GM23338 (cell line): ENCODE results near the gene SHKBP1. TPM values are rescaled to one million over a fixed set of nuclear protein-coding genes. Genes with fewer than 3 reads are reported as not detected.

Source experiments
- ATAC-seq: fragments of 200-7000 bp; cut with Tn5 transposase; 3 replicates; pipeline ENCODE4 v1.9.1; 2020
- DNase-seq: peaks from one replicate; pipeline ENCODE4 v3.0.0-alpha.2; 2015; ENCODE audit warnings: low spot score
- H2AFZ ChIP-seq: fragments of 200-600 bp; sonication (generic); 2 replicates; pipeline ENCODE4 v1.8.0; 2016; ENCODE audit warnings: antibody characterized with exemption, mild to moderate bottlenecking, moderate library complexity
- H3F3A ChIP-seq: fragments of 200-600 bp; sonication (generic); replicated peaks from 2 replicates; pipeline ENCODE4 v1.8.0; 2017; ENCODE audit warnings: antibody characterized with exemption, mixed run types, low read depth
- H3K27ac ChIP-seq: fragments of 200-600 bp; sonication (generic); 2 replicates; pipeline ENCODE4 v1.6.1; 2016; ENCODE audit warnings: low read depth
- H3K27me3 ChIP-seq: fragments of 200-600 bp; sonication (generic); 2 replicates; pipeline ENCODE4 v1.8.0; 2016; ENCODE audit warnings: mild to moderate bottlenecking, mixed run types, moderate library complexity; ENCODE audit not compliant: insufficient read depth
- H3K36me3 ChIP-seq: fragments of 200-600 bp; sonication (generic); 2 replicates; pipeline ENCODE4 v1.8.0; 2016; ENCODE audit warnings: mild to moderate bottlenecking; ENCODE audit not compliant: insufficient read depth
- H3K4me1 ChIP-seq: fragments of 200-600 bp; sonication (generic); 2 replicates; pipeline ENCODE4 v1.8.0; 2016; ENCODE audit warnings: mild to moderate bottlenecking, moderate library complexity; ENCODE audit not compliant: insufficient read depth
- H3K4me2 ChIP-seq: fragments of 200-600 bp; sonication (generic); 2 replicates; pipeline ENCODE4 v1.7.1; 2017; ENCODE audit warnings: mixed run types
- H3K4me3 ChIP-seq: fragments of 200-600 bp; sonication (generic); 2 replicates; pipeline ENCODE4 v1.6.1; 2016; ENCODE audit warnings: mixed run types
- H3K79me2 ChIP-seq: fragments of 200-600 bp; sonication (generic); replicated peaks from 2 replicates; pipeline ENCODE4 v1.8.0; 2017; ENCODE audit warnings: mild to moderate bottlenecking; ENCODE audit not compliant: insufficient read depth
- H3K9me2 ChIP-seq: fragments of 200-600 bp; sonication (generic); 2 replicates; pipeline ENCODE4 v1.8.0; 2017; ENCODE audit not compliant: insufficient read depth
- H4K20me1 ChIP-seq: fragments of 200-600 bp; sonication (generic); replicated peaks from 2 replicates; pipeline ENCODE4 v1.8.0; 2017; ENCODE audit warnings: mild to moderate bottlenecking; ENCODE audit not compliant: insufficient read depth
- H3K27ac Mint-ChIP-seq: 2 replicates; pipeline ENCODE4 v1.8.0; 2020; ENCODE audit warnings: inconsistent platforms, mild to moderate bottlenecking, moderate library complexity, mixed read lengths
- H3K27me3 Mint-ChIP-seq: 3 replicates; pipeline ENCODE4 v1.8.0; 2022; ENCODE audit warnings: low read depth, mild to moderate bottlenecking, moderate library complexity, mixed read lengths, inconsistent platforms; ENCODE audit not compliant: insufficient read depth, poor library complexity
- H3K36me3 Mint-ChIP-seq: 3 replicates; pipeline ENCODE4 v1.8.0; 2021; ENCODE audit warnings: low read depth, mild to moderate bottlenecking, inconsistent platforms, moderate library complexity, mixed read lengths
- H3K4me1 Mint-ChIP-seq: 3 replicates; pipeline ENCODE4 v1.8.0; 2020; ENCODE audit warnings: mild to moderate bottlenecking, inconsistent platforms, mixed read lengths
- H3K4me3 Mint-ChIP-seq: 3 replicates; pipeline ENCODE4 v1.8.0; 2021; ENCODE audit warnings: moderate library complexity, mild to moderate bottlenecking, inconsistent platforms, mixed read lengths
- H3K9me3 Mint-ChIP-seq: 3 replicates; pipeline ENCODE4 v1.8.0; 2020; ENCODE audit warnings: moderate library complexity, mild to moderate bottlenecking, inconsistent platforms, mixed read lengths
- CREB1 ChIP-seq: fragments of 250-450 bp; sonication (Bioruptor Pico); IDR thresholded peaks from 2 replicates; pipeline ENCODE4 v1.5.0; 2020; ENCODE audit warnings: low read depth, mild to moderate bottlenecking, moderate library complexity
- EZH2 ChIP-seq: fragments of 200-600 bp; sonication (generic); IDR thresholded peaks from one replicate; pipeline ENCODE4 v1.8.0; 2017; ENCODE audit warnings: antibody characterized with exemption, mild to moderate bottlenecking, low read depth; ENCODE audit not compliant: unreplicated experiment
- EZH2phosphoT487 ChIP-seq: fragments of 200-600 bp; sonication (generic); IDR thresholded peaks from one replicate; pipeline ENCODE4 v1.8.1; 2018; ENCODE audit warnings: antibody characterized with exemption; ENCODE audit not compliant: unreplicated experiment
- JUNB ChIP-seq: IDR thresholded peaks from one replicate; pipeline ENCODE4 v1.6.1; 2016; ENCODE audit warnings: antibody characterized with exemption; ENCODE audit not compliant: unreplicated experiment
- NANOG ChIP-seq: IDR thresholded peaks from 2 replicates; pipeline ENCODE4 v1.6.1; 2016; ENCODE audit warnings: antibody characterized with exemption, borderline replicate concordance
- POLR2AphosphoS5 ChIP-seq: IDR thresholded peaks from 2 replicates; pipeline ENCODE4 v1.6.1; 2016; ENCODE audit warnings: antibody characterized with exemption, low read depth
- STAT1 ChIP-seq: IDR thresholded peaks from one replicate; pipeline ENCODE4 v1.6.1; 2016; ENCODE audit warnings: antibody characterized with exemption; ENCODE audit not compliant: unreplicated experiment
- ZNF114 ChIP-seq: fragments of 250-450 bp; sonication (Bioruptor Pico); IDR thresholded peaks from 2 replicates; pipeline ENCODE4 v1.5.0; 2020; ENCODE audit warnings: mild to moderate bottlenecking, moderate library complexity
- ZNF331 ChIP-seq: fragments of 250-450 bp; sonication (Bioruptor Pico); IDR thresholded peaks from 2 replicates; pipeline ENCODE4 v1.5.0; 2020; ENCODE audit warnings: low read depth, mild to moderate bottlenecking, moderate library complexity
- polyA plus RNA-seq: library from polyadenylated mRNA; unstranded; fragments of >200 nt; fragmentation: Nextera tagmentation; extraction: Ambion mirVana; gene quantifications from 2 replicates; pipeline ENCODE4 v1.2.1, GENCODE V29; 2016
- total RNA-seq: library from RNA; depleted of rRNA; stranded (reverse); fragments of >200 nt; shearing (Covaris generic); gene quantifications from 2 replicates; pipeline ENCODE4 v1.2.3, GENCODE V29; 2014
- TF ChIP-seq, protein P1 (sequence below): fragments of 250-450 bp; sonication (Bioruptor Pico); IDR thresholded peaks from 2 replicates; pipeline ENCODE4 v1.5.0; 2020; ENCODE audit warnings: mild to moderate bottlenecking, moderate library complexity
- TF ChIP-seq, protein P2 (sequence below), 2 experiments: fragments of 200-600 bp in 1 of 2; sonication (generic) in 1 of 2; conservative IDR thresholded peaks; 2 replicates each; pipeline versions ENCODE4 v1.5.1 to v1.6.1; 2016 to 2017; ENCODE audit warnings: antibody characterized with exemption in 2 of 2, low read depth in 2 of 2, mild to moderate bottlenecking in 2 of 2, moderate library complexity in 1 of 2
- TF ChIP-seq, protein P3 (sequence below): IDR thresholded peaks from 2 replicates; pipeline ENCODE4 v1.6.1; 2016; ENCODE audit warnings: antibody characterized with exemption
- TF ChIP-seq, protein P4 (sequence below): IDR thresholded peaks from one replicate; pipeline ENCODE4 v1.6.1; 2018; ENCODE audit warnings: antibody characterized with exemption; ENCODE audit not compliant: unreplicated experiment

SHKBP1 gene
- total and polyA plus RNA-seq, 2 experiments from 2014 or later, result 63.2 to 69.8 TPM

DNA sequence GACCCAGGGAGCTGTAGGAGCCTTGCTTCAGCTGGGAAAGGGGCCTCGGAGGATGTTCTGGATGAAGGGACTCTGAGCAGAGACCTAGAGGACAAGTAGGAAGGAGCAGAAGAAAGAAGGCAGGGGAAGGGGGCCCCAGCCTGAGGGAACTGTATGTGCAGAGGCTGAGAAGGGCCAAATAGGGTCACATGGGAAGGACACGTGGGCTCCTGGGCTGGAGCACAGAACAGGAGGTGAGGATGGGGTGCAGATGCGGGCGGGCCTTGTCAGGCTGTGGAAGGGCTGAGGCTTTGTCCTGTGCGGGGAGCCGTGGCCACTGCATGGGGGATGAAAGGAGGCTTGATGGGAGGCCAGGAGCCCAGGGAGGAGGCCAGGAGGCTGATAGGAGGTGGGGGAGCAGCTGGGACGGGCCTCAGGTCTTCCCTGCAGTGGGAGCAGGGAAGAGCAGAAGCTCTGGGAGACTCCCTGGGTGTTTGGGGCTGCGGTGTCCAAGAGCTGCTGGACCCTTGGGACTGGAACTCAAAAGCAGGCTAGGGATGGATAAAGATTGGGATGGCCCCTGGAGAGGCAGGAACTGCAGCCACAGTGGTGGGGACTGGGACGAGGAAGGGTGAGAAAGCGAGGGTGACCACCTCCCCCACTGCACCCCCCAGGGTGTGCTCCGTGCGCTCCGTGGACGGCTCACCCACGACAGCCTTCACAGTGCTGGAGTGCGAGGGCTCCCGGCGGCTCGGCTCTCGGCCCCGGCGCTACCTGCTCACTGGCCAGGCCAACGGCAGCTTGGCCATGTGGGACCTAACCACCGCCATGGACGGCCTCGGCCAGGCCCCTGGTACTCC lies 13.1 kb downstream of the SHKBP1 start:
- no peak overlapping the region for H3K4me3 ChIP-seq
- no peaks in the 10 kb centered on the region for H3K27me3 ChIP-seq
- 0 out of 2 replicates have a peak, but pooled peaks cover 4% of the 10 kb centered on the region for H3F3A ChIP-seq
- H3K36me3 ChIP-seq, result no peaks in the 10 kb centered on the region
- H3K9me3 Mint-ChIP-seq, result no peaks in the 10 kb centered on the region; the same call in 2 of the 3 replicates
- peaks cover 10% of the 10 kb centered on the region for H3K27me3 Mint-ChIP-seq
- H3K27ac ChIP-seq, result no peak overlapping the region
- H3K36me3 Mint-ChIP-seq, result peaks cover 13% of the 10 kb centered on the region
- no peak overlapping the region for H3K4me2 ChIP-seq
- H3K27ac Mint-ChIP-seq, result no peak overlapping the region
- H3K4me1 Mint-ChIP-seq, result peaks cover 9% of the 10 kb centered on the region
- TF ChIP-seq, protein P1, sequence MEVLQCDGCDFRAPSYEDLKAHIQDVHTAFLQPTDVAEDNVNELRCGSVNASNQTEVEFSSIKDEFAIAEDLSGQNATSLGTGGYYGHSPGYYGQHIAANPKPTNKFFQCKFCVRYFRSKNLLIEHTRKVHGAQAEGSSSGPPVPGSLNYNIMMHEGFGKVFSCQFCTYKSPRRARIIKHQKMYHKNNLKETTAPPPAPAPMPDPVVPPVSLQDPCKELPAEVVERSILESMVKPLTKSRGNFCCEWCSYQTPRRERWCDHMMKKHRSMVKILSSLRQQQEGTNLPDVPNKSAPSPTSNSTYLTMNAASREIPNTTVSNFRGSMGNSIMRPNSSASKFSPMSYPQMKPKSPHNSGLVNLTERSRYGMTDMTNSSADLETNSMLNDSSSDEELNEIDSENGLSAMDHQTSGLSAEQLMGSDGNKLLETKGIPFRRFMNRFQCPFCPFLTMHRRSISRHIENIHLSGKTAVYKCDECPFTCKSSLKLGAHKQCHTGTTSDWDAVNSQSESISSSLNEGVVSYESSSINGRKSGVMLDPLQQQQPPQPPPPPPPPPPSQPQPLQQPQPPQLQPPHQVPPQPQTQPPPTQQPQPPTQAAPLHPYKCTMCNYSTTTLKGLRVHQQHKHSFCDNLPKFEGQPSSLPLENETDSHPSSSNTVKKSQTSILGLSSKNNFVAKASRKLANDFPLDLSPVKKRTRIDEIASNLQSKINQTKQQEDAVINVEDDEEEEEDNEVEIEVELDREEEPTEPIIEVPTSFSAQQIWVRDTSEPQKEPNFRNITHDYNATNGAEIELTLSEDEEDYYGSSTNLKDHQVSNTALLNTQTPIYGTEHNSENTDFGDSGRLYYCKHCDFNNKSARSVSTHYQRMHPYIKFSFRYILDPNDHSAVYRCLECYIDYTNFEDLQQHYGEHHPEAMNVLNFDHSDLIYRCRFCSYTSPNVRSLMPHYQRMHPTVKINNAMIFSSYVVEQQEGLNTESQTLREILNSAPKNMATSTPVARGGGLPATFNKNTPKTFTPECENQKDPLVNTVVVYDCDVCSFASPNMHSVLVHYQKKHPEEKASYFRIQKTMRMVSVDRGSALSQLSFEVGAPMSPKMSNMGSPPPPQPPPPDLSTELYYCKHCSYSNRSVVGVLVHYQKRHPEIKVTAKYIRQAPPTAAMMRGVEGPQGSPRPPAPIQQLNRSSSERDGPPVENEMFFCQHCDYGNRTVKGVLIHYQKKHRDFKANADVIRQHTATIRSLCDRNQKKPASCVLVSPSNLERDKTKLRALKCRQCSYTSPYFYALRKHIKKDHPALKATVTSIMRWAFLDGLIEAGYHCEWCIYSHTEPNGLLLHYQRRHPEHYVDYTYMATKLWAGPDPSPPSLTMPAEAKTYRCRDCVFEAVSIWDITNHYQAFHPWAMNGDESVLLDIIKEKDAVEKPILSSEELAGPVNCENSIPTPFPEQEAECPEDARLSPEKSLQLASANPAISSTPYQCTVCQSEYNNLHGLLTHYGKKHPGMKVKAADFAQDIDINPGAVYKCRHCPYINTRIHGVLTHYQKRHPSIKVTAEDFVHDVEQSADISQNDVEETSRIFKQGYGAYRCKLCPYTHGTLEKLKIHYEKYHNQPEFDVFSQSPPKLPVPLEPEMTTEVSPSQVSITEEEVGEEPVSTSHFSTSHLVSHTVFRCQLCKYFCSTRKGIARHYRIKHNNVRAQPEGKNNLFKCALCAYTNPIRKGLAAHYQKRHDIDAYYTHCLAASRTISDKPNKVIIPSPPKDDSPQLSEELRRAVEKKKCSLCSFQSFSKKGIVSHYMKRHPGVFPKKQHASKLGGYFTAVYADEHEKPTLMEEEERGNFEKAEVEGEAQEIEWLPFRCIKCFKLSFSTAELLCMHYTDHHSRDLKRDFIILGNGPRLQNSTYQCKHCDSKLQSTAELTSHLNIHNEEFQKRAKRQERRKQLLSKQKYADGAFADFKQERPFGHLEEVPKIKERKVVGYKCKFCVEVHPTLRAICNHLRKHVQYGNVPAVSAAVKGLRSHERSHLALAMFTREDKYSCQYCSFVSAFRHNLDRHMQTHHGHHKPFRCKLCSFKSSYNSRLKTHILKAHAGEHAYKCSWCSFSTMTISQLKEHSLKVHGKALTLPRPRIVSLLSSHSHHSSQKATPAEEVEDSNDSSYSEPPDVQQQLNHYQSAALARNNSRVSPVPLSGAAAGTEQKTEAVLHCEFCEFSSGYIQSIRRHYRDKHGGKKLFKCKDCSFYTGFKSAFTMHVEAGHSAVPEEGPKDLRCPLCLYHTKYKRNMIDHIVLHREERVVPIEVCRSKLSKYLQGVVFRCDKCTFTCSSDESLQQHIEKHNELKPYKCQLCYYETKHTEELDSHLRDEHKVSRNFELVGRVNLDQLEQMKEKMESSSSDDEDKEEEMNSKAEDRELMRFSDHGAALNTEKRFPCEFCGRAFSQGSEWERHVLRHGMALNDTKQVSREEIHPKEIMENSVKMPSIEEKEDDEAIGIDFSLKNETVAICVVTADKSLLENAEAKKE, result no peak
- TF ChIP-seq EZH2phosphoT487 (no peak), CREB1 (no peak), ZNF331 (no peak), STAT1 (no peak), JUNB (no peak), ZNF114 (CRISPR knock-in tag) (no peak), EZH2 (no peak), POLR2AphosphoS5 (no peak), NANOG (no peak)
- TF ChIP-seq, protein P2, sequence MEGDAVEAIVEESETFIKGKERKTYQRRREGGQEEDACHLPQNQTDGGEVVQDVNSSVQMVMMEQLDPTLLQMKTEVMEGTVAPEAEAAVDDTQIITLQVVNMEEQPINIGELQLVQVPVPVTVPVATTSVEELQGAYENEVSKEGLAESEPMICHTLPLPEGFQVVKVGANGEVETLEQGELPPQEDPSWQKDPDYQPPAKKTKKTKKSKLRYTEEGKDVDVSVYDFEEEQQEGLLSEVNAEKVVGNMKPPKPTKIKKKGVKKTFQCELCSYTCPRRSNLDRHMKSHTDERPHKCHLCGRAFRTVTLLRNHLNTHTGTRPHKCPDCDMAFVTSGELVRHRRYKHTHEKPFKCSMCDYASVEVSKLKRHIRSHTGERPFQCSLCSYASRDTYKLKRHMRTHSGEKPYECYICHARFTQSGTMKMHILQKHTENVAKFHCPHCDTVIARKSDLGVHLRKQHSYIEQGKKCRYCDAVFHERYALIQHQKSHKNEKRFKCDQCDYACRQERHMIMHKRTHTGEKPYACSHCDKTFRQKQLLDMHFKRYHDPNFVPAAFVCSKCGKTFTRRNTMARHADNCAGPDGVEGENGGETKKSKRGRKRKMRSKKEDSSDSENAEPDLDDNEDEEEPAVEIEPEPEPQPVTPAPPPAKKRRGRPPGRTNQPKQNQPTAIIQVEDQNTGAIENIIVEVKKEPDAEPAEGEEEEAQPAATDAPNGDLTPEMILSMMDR (conservative IDR thresholded peaks at IDR 0.05; ENCODE audit: low read depth in 2 of 2), result no peak
- TF ChIP-seq, protein P3, sequence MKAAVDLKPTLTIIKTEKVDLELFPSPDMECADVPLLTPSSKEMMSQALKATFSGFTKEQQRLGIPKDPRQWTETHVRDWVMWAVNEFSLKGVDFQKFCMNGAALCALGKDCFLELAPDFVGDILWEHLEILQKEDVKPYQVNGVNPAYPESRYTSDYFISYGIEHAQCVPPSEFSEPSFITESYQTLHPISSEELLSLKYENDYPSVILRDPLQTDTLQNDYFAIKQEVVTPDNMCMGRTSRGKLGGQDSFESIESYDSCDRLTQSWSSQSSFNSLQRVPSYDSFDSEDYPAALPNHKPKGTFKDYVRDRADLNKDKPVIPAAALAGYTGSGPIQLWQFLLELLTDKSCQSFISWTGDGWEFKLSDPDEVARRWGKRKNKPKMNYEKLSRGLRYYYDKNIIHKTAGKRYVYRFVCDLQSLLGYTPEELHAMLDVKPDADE, result no peak
- TF ChIP-seq, protein P4, sequence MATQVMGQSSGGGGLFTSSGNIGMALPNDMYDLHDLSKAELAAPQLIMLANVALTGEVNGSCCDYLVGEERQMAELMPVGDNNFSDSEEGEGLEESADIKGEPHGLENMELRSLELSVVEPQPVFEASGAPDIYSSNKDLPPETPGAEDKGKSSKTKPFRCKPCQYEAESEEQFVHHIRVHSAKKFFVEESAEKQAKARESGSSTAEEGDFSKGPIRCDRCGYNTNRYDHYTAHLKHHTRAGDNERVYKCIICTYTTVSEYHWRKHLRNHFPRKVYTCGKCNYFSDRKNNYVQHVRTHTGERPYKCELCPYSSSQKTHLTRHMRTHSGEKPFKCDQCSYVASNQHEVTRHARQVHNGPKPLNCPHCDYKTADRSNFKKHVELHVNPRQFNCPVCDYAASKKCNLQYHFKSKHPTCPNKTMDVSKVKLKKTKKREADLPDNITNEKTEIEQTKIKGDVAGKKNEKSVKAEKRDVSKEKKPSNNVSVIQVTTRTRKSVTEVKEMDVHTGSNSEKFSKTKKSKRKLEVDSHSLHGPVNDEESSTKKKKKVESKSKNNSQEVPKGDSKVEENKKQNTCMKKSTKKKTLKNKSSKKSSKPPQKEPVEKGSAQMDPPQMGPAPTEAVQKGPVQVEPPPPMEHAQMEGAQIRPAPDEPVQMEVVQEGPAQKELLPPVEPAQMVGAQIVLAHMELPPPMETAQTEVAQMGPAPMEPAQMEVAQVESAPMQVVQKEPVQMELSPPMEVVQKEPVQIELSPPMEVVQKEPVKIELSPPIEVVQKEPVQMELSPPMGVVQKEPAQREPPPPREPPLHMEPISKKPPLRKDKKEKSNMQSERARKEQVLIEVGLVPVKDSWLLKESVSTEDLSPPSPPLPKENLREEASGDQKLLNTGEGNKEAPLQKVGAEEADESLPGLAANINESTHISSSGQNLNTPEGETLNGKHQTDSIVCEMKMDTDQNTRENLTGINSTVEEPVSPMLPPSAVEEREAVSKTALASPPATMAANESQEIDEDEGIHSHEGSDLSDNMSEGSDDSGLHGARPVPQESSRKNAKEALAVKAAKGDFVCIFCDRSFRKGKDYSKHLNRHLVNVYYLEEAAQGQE, result no peak
- DNase-seq, result no peak
- H3K79me2 ChIP-seq, result no peaks in the 10 kb centered on the region
- H3K4me1 ChIP-seq, result peaks cover 10% of the 10 kb centered on the region
- ATAC-seq, result no peak
- no peak overlapping the region for H2AFZ ChIP-seq
- H4K20me1 ChIP-seq, result peaks cover 2% of the 10 kb centered on the region; the same call in 1 of the 2 replicates
- no peak overlapping the region for H3K4me3 Mint-ChIP-seq
- H3K9me2 ChIP-seq, result no peaks in the 10 kb centered on the region
